GM11168 (cell line): ENCODE results near the gene NTHL1.

Source experiments
- in situ Hi-C: fragments of 300-500 bp; cut with MboI; formaldehyde crosslinking; loops from one replicate; pipeline ENCODE4 v1.12.0; 2022; ENCODE audit warnings: low sequenced_read_pairs; ENCODE audit not compliant: unreplicated experiment

Gene NTHL1

GRCh38 chr16:2070576-2071453 lies 23.2 kb upstream of the NTHL1 start:
- in situ Hi-C loops = no loop called here

- in situ Hi-C loops = no loop called here
Measured at GRCh38 chr16:2066139-2066538, 18.5 kb upstream of the NTHL1 start.

DNA sequence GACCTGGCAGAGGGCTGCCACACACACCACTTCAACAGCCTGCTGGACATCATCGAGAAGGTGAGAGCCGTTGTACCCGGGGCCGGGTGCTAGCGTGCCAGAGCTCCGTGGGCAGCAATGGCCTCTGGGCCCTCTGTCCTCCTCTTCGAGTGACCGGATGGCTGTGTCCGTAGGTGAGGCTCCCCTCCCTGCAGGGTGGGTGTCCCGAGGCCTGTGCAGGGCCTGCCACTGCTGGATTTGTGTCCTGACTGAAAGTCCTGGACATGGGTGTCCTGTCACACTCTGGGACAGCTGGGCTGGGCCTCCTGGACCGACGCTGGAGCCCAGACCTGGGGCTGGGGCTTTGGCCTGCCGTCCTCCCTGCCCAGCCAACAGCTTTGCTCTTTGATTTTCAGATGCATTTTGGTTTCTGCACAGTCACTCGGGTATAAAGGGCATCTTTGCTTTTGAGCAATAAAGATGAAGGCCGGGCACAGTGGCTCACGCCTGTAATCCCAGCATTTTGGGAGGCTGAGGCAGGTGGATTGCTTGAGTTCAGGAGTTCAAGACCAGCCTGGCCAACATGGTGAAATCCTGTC lies 16.8 kb upstream of the NTHL1 start:
- in situ Hi-C loops = no loop called here

GRCh38 chr16:2063861-2064260 lies 16.2 kb upstream of the NTHL1 start:
- in situ Hi-C loops = no loop called here

DNA sequence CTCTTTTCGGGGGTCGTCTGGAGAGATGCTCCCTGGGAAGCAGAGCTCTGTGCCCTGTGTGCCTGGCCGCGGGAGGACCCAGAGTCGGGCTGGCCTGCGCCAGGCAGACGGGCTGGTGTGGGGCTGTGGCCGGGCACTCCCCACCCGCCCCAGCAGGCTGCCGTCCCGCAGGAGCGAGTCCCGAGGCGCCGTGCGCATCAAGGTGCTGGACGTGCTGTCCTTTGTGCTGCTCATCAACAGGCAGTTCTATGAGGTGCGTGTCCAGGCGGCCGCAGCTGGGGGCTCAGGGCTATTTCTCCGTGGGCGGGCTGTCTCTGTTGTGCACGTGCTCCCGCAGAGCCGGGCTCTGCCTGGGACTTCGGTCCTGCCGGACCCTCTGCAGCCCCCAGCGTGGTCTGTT lies 15.2 kb upstream of the NTHL1 start:
- in situ Hi-C loops = no loop called here

GRCh38 chr16:2061526-2061925 lies 13.9 kb upstream of the NTHL1 start:
- in situ Hi-C loops = no loop called here

DNA sequence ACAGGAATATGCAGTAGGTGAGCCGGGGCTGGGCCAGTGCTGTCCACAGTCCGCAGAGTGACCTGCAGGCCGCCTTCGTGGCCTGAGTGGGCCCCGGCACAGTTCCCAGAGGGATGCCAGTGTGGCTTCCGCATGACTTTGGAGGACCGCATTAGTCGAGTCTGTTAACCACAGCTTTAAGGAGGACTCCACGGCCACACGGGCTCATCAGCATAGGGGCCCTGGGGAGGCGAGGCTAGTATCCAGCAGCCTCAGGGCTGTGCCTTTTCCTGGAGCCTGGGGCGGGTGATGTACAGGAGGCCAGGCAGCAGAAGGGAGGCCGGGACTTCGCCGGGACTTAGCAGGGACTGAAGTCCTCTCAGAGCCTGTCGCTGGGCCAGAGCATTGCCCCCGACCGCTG lies 13.4 kb upstream of the NTHL1 start:
- in situ Hi-C loops = no loop called here

- in situ Hi-C loops = no loop called here
Measured at GRCh38 chr16:2060346-2060745, 12.7 kb upstream of the NTHL1 start.

DNA sequence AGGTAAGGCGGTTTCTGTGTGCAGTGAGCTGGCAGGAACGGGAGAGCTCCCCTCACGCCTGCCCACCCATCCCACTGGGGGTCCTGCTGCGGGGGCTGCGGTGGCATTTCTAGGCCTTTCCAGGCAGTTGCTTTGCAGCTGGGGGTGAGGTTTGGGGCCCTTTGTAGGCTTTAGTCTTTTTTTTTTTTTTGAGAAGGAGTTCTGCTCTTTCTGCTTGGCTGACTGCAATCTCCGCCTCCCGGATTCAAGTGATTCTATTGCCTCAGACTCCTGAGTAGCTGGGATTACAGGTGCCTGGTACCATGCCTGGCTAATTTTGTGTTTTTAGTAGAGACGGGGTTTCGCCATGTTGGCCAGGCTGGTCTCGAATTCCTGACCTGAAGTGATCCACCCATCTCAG lies 11.2 kb upstream of the NTHL1 start:
- in situ Hi-C loops = no loop called here

DNA sequence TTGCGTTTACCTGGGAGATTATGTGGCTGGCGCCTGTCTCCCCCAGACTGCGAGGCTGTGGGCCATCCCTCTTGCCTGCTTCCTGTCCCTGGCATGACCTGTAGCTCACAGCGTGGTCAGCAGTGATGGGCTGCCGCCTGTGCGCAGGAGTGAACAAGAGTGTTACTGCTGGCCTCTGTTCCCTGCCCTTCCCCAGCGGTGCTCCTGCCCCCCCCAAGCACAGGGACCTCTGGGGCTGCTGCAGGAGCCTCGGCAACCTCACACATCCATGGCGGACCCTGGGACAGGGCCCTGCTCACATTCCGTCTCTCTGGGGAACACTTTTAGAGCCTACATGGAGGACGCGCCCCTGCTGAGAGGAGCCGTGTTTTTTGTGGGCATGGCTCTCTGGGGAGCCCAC lies 10.8 kb upstream of the NTHL1 start:
- in situ Hi-C loops = no loop called here

- in situ Hi-C loops = no loop called here
Measured at GRCh38 chr16:2057438-2057837, 9.8 kb upstream of the NTHL1 start.

- in situ Hi-C loops = no loop called here
Measured at GRCh38 chr16:2056681-2057407, 9.2 kb upstream of the NTHL1 start.

- in situ Hi-C loops = no loop called here
Measured at GRCh38 chr16:2056077-2056476, 8.4 kb upstream of the NTHL1 start.

DNA sequence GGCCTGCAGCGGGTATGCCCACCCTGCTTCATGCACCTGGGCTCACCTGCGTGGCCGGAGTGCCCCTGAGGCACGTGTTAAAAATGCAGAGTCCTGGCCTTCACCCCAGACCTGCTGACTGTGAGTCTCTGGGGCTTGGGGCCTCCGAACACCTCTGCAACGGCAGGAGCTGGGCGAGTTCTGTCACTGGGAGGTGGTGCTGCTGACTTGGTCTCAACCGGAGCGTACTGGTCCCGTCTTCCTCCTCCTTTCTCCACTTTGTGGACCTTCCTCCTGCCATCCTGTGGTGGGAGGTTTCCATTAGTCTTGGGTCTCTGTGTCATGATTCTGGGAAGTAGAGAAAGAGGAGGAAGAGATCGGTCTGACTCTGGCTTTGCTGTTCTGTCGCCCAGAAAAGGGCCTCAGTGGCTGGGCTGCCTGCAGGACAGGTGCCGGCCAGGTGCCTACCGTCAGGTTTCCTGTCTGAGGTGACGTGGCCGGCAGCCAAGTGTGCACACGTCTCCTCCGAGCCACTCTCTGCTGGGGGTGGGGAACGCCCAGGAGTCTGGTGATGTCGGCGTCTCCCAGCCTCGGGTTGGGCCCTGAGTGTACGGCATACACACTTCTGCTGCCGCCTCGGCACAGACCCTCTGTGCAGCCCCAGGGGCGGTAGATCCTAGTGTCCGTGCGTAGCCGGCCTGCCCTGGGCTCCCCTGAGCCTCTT lies 7.1 kb upstream of the NTHL1 start:
- in situ Hi-C loops = no loop called here

GRCh38 chr16:2053897-2054296 lies 6.3 kb upstream of the NTHL1 start:
- in situ Hi-C loops = no loop called here

DNA sequence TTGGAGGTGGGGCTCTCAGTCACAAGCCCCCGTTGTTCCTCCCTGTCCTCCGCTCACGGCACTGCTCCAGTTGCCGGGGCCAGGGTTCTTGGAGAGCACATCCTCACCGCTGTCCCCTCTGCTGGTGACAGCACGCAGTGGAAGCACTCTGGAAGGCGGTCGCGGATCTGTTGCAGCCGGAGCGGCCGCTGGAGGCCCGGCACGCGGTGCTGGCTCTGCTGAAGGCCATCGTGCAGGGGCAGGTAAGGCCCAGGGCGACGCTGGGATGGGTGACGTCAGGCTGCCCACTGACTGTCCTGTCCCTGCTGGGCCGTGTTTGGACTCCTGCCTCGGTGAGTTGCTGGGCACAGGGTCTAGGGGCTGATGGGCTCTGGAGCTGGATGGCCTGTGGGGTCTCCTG lies 5.6 kb upstream of the NTHL1 start:
- in situ Hi-C loops = no loop called here

DNA sequence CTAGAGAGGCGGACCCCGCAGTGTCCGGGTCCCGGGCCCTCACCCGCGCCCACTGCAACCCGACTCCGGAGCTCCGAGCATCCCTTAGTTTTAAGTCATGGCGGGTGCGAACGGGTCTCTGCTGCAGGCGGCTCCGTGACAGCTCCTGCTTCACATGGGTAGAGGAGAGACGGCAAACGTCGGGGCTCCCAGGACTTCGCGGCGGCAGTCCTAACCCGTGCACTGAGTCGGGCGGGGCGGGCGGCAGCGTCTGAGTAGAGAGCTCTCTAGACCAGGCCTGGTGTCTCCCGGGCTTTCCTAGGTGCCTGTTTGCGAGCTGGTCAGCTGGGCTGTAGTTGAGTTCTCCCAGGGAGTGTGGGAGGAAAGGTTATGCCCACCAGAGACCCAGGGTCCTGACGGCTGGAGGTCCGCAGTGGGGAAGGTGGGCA lies 496 bp upstream of the NTHL1 start:
- in situ Hi-C loops = no loop called here

GRCh38 chr16:2046893-2047329 lies 723 bp downstream of the NTHL1 start:
- in situ Hi-C loops = no loop called here

- in situ Hi-C loops = no loop called here
Measured at GRCh38 chr16:2045965-2046892, 1.4 kb downstream of the NTHL1 start.

DNA sequence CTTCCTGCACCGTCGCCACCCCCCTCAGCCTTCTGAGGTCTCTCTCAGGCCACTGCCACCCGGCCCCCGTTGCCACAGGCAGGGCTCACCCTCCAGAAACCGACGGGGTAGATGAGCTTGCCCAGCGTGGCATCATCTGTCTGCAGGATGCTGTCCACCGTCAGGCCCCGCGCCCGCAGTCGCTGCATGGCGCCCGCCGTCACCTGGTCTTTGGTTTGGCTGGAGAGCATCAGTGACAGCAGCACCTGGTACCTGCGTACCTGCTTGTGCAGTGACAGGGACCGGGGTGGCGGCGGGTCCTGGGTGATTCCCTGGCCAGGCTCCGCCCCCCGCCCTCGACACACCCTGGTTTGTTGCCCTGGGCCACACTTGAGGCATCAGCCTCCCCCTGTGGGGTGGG lies 3.1 kb downstream of the NTHL1 start:
- in situ Hi-C loops = no loop called here
